Anterior cingulate cortex (tissue), 58 donors: Measurements from ENCODE around the gene LTBP4.

Source experiments
- DNase-seq, 58 donors: peaks; one replicate each; lab custom pipeline; 2025; lab: John Stamatoyannopoulos, UW

LTBP4 gene

GRCh38 chr19:40608957-40609356 lies 7.8 kb downstream of the LTBP4 start:
- no peak for DNase-seq

- DNase-seq: peak in 38 of 58 donors; percentile 16 to 81 (median 54)
Observed at GRCh38 chr19:40609561-40610395, 8.6 kb downstream of the LTBP4 start.

- peak in 23 of 58 donors; percentile 20 to 76 (median 48) for DNase-seq
Observed at GRCh38 chr19:40610396-40611064, 9.4 kb downstream of the LTBP4 start.

GRCh38 chr19:40611096-40611495 lies 9.9 kb downstream of the LTBP4 start:
- DNase-seq: no peak

- DNase-seq: no peak
Observed at GRCh38 chr19:40611900-40612698, 10.9 kb downstream of the LTBP4 start.

GRCh38 chr19:40612831-40613689 lies 11.9 kb downstream of the LTBP4 start:
- DNase-seq: no peak

- DNase-seq: peak in 4 of 58 donors; percentile 12 to 44 (median 26)
Observed at GRCh38 chr19:40613690-40614621, 12.8 kb downstream of the LTBP4 start.

GRCh38 chr19:40614622-40615411 lies 13.6 kb downstream of the LTBP4 start:
- DNase-seq: peak in 2 of 58 donors; percentile 18

GRCh38 chr19:40616178-40616577 lies 15.0 kb downstream of the LTBP4 start:
- no peak for DNase-seq

- no peak for DNase-seq
Observed at GRCh38 chr19:40616941-40617340, 15.8 kb downstream of the LTBP4 start.

- DNase-seq: no peak
Observed at GRCh38 chr19:40617961-40618360, 16.8 kb downstream of the LTBP4 start.

GRCh38 chr19:40619333-40620160 lies 18.4 kb downstream of the LTBP4 start:
- DNase-seq: no peak

GRCh38 chr19:40620161-40620485 lies 19.0 kb downstream of the LTBP4 start:
- DNase-seq: no peak

GRCh38 chr19:40621283-40621682 lies 20.1 kb downstream of the LTBP4 start:
- no peak for DNase-seq

- DNase-seq: peak in 3 of 58 donors; percentile 16 to 23 (median 22)
Observed at GRCh38 chr19:40621966-40622772, 21.0 kb downstream of the LTBP4 start.

GRCh38 chr19:40622773-40623075 lies 21.6 kb downstream of the LTBP4 start:
- DNase-seq: no peak
